HG02610 (cell line): Measurements from ENCODE around the gene CPED1.
"Not testable (repeated sequence)": the region's sequence is repeated elsewhere in the genome, so short reads cannot be mapped to it uniquely, and the experiment has no call there.

Experiments used
- ATAC-seq: cut with Tn5 transposase; IDR thresholded peaks from one replicate; pipeline ENCODE4 v1.9.1; 2021; ENCODE audit warnings: mild to moderate bottlenecking, moderate library complexity; ENCODE audit not compliant: unreplicated experiment

The CPED1 gene

DNA sequence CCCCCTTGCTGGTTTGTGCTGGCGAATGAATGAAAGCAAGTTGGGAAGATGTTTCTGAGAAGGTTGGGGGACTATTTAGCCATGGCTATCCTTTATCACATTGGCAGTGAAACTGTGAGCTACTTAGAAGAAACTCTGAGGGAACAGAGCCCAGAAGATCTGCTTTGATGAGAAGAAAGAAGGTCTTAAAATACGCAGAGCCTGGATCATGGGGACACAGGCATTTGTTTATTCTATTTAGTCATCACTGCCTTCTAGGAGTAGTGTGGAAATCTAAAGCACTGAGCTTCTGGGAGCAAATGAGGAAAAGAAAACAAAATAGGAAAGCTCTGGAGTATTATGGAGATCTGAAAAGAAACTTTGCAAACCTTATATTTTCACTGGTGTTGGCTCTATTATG lies 28.5 kb downstream of the CPED1 start:
- no peak for ATAC-seq

DNA sequence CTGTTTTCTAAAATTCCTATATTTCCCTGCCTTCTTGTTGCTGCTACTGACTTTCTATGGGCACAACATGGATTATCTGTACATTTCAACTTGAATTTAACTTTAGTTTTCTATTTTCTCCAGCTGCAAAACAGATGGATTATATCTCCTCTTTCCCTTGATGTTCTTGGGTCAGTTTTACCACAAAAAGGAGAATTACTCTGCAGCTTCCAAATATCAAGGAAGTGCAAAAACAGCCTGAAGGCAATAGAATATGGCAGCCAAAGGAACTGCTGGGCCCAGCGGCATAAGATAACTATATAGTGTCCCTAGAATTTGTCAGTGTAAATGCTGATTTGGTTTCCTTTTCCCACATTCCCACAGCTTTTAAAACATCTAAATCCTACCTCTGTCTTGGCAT lies 29.1 kb downstream of the CPED1 start:
- no peak for ATAC-seq

DNA sequence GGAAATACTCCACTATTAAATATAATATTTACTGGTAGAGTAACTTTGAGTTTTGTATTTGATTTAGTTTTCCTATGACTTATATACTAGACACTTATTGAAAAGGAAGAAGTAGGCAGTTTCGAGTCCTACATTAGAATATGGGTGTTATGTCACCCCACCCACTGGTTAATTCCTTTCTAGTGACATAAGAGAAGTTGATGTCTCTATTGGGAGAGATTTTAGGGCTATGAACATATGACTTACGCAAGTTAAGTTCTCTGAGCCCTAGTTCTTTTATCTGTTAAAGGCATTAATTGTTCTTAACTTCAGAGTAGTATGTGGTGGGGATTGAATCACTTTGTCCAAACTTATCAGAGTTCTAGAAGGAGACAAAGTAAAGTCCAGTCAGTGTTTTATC lies 30.5 kb downstream of the CPED1 start:
- no peak for ATAC-seq

DNA sequence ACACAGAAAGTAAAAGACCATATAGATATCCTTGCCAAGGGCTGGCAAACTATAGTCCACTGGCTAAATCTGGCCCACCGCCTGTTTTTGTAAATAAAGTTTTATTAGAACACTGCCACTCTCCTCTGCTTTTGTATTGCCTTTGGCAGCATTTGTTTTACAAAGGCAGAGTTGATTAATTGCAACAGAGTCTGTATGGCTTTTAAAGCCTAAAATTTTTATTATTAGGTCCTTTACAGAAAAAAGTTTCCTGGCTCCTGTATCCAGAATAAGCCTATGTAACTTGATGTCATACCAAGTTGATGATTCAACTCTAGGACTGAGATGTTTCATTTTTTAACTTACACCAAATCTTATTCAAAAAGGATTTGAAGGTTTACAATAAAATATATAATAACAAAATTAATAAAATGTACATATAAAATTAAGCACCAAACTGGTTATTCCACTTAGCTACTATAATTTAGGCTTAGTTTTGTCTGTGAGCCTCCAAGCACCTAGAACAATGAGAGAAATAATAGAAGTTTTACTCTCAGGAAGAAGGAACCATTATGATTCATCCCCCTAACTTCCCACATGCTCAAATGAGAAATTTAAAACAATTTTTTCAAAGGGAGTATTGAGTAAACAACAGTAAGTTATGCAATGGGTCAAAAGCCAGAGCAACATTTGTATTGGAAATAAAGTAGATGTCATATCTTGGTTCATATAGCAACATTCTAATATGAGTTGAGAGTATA lies 31.9 kb downstream of the CPED1 start:
- ATAC-seq: no peak

DNA sequence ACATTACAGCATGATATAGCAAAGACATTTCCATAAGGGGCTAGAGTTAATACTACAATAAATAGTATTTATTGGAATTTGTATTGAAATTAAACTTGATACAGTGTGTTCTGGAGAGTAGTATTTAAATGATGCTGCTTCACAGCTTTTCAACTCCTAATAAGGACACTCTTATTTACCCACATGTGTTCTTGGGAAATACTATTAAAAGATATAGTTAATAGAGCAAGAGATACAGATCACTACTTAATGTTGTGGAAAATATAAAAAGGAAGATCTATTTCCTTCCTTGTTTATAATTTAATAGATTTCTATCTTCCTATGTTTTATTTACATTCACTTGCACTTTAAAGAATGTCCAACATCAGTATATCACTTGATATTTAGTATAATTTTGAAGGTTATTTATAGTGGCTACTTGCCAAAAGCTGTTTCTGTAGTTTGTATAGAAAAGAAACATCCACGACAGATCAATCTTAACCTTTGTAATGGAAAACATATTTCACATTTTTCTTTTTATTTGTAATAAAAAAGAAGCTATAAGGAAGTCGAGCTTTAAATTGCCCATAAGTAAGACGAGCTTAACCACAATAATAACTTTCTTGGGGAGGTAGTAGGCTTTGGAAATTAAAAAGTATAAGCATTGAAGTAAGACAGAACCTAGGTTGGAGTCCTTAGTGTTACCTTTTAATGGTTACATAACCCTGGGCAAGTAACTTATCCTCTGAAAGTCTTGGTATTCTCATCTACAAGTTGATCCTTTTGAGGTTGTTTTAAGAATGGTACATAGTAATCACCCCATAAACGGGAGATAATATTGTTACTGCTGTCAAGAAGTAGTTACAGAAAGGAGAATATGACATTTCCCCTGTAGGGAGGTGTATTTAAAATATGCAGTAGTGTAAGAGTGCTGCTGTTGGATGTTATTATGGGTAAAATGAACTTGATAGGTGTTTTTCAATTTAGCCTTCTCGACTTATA lies 32.8 kb downstream of the CPED1 start:
- no peak for ATAC-seq

DNA sequence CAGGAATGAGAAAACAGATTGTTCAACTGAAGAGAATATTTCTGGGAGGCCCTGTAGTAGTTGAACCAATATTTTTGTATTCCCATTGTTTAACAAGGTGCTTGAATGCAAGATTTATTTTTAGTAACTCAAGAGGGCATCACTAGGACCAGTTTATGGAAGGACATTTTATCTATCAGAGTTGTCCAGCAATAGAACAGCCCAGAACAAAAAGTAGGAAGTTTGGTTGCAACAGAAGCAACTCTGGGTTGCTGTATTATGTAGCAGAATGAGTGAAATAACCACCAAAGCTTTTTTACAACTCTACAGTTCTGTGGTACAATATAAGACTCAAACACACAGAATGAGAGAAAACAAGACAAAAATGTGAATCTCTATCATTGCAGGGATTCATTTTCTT lies 34.7 kb downstream of the CPED1 start:
- ATAC-seq: no peak

DNA sequence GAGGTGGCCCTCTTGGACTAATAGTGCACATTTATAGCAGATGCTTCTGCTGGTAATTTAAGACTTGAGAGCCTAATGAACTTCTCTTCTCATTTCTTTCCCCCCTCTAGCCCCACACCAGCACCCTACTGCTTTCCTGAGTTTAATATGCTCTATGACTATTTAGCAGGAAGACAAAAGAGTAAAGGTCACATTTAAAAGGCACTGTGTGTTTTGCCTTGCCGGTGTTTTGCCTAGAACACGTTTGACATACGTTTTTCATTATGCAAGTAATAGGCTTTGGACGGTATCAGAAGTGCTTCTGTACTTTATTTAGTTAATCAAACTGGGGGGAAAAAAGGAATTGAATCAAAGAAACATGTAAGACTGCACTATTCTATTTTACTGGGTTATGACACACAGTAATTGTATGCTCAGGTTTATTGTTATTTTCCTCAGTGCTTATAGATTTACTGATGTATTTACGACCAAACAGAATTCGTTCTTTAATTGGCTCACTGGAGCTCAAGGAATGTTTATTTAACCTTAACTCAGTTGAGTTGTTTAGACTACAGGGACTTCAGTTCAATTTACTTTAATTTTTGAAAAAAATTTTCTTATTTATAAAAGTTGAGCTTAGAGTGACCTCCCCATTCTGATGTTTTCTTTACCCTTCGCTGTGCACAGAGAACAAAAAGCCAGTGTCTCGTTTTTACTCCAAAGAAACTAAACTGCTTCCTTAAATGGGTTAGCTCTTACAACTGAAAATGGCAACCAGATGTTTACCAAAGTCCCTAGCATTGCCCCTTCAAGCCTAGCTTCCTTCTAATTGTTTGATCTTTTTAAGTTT lies 35.4 kb downstream of the CPED1 start:
- no peak for ATAC-seq

DNA sequence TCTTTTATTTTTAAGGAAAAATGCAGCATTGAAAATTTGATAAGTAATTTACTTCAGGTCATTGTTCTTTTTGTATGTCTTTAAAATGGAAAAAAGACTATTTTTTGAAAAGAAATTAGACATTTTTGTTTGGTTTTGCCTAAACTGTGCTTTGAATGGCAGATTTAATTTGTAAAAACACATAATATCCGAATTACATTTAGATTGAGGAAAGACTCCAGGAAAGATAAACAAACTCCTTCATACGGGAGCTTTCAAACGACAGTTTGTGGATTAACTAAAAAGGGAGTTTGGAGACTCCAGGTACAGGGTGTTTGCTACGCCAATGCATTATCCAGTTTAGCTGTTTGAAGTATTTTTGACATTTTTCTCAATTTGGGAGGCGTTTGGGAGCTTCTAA lies 36.1 kb downstream of the CPED1 start:
- no peak for ATAC-seq

DNA sequence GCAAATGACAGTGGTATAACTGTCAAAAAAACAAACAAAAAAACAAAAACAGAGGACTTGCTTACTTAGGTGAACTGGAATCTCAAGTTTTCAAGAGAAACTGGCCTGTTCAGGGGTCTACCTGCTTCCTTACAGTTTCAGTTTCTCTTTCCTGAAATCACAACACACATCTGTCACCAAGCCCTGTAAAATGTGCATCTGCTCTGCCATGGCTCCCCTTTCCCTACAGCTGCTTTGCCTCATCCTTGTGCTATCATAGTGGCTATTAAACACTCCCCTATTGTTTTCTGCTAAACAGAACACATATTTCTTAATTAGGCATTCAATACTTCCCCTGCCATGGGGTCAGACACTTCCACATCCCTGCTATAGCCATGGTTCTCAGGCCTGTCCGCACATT lies 37.6 kb downstream of the CPED1 start:
- no peak for ATAC-seq

DNA sequence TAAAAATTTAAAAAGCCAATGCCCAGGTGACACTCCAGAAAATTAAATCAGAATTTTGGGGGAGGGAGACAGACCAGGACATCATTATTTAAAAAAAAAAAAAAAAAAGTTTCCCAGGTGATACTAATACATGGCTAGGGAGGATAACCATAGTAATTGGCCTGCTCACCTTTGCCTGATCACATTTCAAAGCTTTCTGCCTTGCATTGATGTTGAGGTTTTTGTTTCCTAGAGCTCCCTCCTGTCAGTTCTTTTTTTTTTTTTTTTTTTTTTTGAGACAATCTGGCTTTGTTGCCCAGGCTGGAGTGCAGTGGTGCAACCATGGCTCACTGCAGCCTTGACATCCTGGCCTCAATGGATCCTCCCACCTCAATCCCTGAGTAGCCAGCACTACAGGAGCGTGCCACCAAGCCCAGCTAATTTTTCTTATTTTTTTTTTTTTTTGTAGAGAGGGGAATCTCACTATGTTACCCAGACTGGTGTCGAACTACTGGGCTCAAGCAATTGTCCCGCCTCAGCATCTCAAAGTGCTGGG lies 38.1 kb downstream of the CPED1 start:
- ATAC-seq: no peak

DNA sequence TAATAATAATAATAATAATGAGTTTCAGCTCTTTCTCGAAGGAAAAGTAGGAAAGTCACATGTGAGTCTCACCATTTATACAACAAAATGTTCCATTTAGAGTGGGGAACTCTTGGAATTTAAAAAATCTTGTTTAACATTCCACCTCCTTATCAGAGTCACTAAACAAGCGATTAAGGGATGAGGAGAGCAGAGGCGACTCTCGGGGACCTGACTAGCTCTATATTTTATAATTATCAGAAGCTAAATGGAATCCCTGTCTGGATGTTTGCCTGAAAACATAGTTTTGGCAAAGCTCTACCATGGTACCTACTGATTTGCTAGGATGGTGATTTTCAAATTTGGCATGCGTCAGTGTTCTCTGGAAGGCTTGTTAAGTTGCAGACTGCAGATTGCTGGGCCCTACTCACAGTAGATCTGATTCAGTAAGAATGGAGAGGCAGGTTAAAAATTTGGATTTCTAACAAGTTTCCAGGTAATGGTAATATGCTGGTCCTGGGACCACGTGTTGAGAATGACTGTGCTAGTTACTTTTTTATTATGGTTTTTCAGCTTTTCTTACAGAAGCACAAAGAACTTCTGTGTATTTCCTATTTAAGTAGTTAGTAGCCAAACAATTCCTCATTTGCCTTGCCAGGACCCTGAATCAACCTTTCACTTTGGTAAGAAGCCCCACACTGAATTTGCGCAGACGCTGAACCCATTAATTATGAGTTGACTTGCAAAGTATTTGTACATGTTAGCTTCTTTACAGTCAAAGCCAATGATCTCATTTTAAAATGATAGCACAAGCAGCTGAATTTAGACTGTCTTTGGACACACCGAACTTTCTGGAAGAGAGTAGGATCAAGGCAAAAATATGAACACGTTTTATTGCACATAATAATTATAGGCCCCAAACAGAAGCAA lies 39.5 kb downstream of the CPED1 start:
- ATAC-seq: no peak

DNA sequence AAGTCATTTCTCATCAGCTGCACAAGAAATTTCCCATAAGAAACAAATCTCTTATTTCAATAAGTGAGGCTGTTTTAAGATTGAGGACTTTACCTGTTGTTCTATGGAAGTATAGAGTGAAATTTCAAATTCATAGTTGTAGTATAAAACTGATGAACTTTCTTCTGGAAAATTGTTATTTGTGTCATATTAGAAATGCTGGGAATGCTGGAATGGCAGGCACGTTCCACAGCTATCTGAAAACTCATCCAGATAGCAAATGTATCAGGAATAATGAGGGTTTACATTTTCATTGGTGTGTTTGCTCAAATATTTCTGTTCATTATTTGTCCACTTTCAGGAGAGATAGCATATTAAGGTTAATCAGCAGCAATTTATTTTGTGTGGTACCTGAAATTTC lies 40.8 kb downstream of the CPED1 start:
- ATAC-seq: no peak

DNA sequence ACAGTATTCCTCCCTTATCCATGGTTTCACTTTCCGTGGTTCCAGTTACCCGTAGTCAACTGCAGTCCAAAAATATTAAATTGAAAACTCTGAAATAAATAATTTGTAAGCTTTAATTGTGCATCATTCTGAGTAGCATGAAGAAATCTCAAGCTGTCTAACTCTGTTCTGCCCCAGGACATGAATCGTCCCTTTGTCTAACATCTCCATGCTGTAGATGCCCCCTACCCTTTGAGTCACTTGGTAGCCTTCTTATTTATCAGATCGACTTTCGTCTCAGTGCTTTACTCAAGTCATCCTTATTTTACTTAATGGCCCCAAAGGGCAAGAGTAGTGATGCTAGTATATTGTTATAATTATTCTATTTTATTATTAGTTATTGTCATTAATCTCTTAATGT lies 41.8 kb downstream of the CPED1 start:
- no peak for ATAC-seq

DNA sequence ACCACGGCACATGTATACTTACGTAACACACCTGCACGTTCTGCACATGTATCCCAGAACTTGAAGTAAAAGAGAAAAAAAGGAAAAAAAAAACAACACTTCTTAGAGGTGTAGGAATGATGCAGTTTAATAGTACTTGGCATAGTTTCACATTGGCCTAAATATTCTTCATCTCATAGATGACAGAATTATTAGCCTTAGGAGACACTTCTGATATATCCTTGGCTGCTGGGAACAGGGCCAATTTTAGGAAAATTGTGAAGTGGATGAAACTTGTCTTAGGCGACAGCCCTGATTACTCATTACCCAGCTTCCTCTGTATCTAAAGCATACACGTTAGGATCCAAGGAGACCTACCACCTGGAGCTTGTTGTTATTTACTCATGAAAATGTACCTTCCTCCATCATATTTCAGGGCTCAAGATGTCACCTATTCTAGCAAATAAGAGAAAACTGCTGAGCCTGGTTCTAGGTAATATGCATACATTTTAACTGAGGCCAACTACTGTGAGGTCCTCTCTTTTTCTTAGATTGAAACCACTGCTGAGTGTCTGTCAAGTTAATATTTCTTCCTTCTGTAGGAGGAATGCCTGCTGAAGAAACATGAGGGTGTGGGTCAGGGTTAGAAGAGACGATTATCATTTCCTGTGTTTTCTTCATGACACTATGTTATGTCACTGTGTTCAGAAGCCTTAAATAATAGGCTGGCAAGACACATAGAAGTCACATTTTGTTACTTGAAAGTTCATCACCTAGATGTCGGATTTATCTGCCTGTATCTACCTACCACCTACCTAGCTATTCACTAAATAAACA lies 44.3 kb downstream of the CPED1 start:
- no peak for ATAC-seq

DNA sequence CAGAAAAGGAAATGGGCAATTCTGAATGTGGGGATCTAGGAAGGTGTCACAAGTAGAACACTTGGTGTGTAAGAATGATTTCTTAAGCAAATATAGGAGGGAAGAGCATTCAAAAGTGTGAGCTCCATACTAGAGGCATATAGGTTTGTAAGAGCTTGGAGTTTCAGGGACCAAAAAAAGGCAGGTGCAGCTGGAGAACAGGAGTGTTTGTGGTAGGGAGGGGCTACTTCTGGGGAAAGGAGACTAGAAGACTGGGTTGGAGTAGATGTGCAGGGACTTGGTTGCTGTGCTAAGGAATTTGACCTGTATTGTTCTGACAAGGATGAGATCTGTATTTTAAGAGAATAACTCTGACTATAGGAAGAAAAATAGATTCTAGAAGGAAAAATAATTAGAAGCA lies 46.4 kb downstream of the CPED1 start:
- ATAC-seq: no peak

DNA sequence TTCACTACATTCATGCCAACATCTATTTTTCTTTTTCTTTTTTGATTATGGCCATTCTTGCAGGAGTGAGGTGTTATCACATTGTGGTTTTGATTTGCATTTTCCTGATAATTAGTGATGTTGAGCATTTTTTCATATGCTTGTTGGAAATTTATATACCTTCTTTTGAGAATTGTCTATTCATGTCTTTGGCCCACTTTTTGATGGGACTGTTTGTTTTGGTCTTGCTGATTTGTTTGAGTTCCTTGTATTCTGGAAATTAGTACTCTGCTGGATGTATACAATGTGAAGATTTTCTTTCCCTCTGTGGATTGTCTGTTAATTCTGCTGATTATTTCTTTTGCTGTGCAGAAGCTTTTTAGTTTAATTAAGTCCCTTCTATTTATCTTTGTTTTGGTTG lies 48.3 kb downstream of the CPED1 start:
- not testable (repeated sequence) for ATAC-seq

DNA sequence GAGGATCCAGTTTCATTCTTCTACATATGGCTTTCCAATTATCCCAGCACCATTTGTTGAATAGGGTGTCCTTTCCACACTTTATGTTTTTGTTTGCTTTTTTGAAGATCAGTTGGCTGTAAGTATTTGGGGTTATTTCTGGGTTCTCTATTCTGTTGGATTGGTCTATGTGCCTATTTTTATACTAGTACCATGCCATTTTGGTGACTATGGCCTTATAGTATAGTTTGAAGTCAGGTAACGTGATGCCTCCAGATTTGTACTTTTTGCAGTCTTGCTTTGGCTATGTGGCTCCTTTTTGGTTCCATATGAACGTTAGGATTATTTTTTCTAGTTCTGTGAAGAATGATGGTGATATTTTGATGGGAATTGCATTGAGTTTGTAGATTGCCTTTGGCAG lies 48.8 kb downstream of the CPED1 start:
- not testable (repeated sequence) for ATAC-seq

DNA sequence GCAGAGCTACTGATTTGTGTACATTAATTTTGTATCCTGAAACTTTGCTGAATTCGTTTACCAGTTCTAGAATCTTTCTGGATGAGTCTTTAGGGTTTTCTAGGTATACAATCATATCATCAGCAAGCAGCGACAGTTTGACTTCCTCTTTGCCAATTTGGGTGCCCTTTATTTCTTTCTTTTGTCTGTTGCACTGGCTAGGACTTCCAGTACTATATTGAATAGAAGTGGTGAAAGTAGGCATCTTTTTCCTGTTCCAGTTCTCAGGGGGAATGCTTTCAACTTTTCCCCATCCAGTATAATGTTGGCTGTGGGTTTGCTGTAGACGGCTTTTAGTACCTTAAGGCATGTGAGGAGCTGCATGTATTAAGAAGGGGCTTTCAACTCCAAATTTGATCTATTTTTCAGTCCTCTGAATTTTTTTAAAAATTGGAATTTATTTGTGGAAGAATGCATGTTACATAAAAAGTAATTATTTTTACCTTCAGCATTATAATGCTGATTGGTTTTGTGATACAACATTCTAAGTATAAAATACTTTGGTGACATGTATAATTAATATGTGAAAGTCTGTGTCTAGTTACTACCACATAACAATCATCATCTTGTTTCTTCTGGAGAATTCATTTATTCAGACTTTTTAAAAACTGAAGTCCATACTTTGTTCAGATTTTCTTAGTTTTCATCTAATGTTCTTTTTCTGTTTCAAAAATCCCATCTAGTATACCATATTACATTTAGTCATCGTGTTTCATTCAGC lies 49.6 kb downstream of the CPED1 start:
- no peak for ATAC-seq
